ENCODE results near the gene IARS1.

The IARS1 gene

GRCh38 chr9:92278110-92278509 is 15.4 kb downstream of the IARS1 start:
- H3K27ac ChIP-seq = no peak overlapping the region
- no peak for TF ChIP-seq ZFX (IDR thresholded peaks at IDR 0.05; ENCODE audit: borderline replicate concordance)
- no peak for TF ChIP-seq CTCF (IDR thresholded peaks at IDR 0.05)

GRCh38 chr9:92276331-92277032 is 17.0 kb downstream of the IARS1 start:
- no peak overlapping the region for H3K27ac ChIP-seq

GRCh38 chr9:92275541-92275940 is 18.0 kb downstream of the IARS1 start:
- H3K27ac ChIP-seq = no peak overlapping the region
- no peak for TF ChIP-seq ZFX (IDR thresholded peaks at IDR 0.05; ENCODE audit: borderline replicate concordance)
- TF ChIP-seq CTCF (IDR thresholded peaks at IDR 0.05) = no peak

More at GRCh38 chr9:92276331-92277032, 17.0 kb downstream of the IARS1 start:
- TF ChIP-seq ZFX (IDR thresholded peaks at IDR 0.05; ENCODE audit: borderline replicate concordance) = no peak
- TF ChIP-seq CTCF (IDR thresholded peaks at IDR 0.05) = no peak

GRCh38 chr9:92270511-92270910 is 23.0 kb downstream of the IARS1 start:
- no peak for TF ChIP-seq ZFX (IDR thresholded peaks at IDR 0.05; ENCODE audit: borderline replicate concordance)
- no peak for TF ChIP-seq CTCF (IDR thresholded peaks at IDR 0.05)
- H3K27ac ChIP-seq = no peak overlapping the region

GRCh38 chr9:92266486-92266885 is 27.0 kb downstream of the IARS1 start:
- no peak for TF ChIP-seq ZFX (IDR thresholded peaks at IDR 0.05; ENCODE audit: borderline replicate concordance)
- TF ChIP-seq CTCF (IDR thresholded peaks at IDR 0.05) = no peak
- H3K27ac ChIP-seq = no peak overlapping the region

- H3K27ac ChIP-seq = no peak overlapping the region
- TF ChIP-seq CTCF (IDR thresholded peaks at IDR 0.05) (no peak), ZFX (IDR thresholded peaks at IDR 0.05; ENCODE audit: borderline replicate concordance) (no peak)
These were observed 28.3 kb downstream of the IARS1 start for GRCh38 chr9:92265154-92265553.

- no peak overlapping the region for H3K27ac ChIP-seq
- no peak for TF ChIP-seq ZFX (IDR thresholded peaks at IDR 0.05; ENCODE audit: borderline replicate concordance)
- TF ChIP-seq CTCF (IDR thresholded peaks at IDR 0.05) = no peak
These were observed 30.4 kb downstream of the IARS1 start for GRCh38 chr9:92263131-92263530.

Data from 22Rv1 (cell line).